ENCODE results near the gene YTHDC1.

DNA sequence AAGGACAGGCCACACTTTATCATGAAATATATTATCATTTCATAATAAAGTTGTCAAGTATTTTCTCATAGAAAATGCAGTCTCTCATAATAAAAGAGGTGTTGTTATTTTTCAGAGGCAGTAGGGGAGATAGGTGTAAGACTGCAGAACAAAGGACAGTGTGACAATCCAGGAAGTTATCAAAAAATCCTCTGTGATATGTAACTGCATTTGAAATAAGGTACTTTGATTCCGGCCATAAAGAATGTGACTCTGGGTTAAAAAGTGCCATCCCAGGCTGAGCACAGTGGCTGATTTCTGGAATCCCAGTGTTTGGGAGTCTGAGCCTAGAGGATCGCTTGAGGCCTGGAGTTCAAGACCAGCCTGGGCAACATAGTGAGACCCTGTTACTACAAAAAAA is 66.8 kb downstream of the YTHDC1 start:
- TF ChIP-seq, protein P1, sequence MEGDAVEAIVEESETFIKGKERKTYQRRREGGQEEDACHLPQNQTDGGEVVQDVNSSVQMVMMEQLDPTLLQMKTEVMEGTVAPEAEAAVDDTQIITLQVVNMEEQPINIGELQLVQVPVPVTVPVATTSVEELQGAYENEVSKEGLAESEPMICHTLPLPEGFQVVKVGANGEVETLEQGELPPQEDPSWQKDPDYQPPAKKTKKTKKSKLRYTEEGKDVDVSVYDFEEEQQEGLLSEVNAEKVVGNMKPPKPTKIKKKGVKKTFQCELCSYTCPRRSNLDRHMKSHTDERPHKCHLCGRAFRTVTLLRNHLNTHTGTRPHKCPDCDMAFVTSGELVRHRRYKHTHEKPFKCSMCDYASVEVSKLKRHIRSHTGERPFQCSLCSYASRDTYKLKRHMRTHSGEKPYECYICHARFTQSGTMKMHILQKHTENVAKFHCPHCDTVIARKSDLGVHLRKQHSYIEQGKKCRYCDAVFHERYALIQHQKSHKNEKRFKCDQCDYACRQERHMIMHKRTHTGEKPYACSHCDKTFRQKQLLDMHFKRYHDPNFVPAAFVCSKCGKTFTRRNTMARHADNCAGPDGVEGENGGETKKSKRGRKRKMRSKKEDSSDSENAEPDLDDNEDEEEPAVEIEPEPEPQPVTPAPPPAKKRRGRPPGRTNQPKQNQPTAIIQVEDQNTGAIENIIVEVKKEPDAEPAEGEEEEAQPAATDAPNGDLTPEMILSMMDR (conservative IDR thresholded peaks at IDR 0.05; ENCODE audit: low read length): no peak
- TF ChIP-seq EZH2phosphoT487 (IDR thresholded peaks at IDR 0.05; ENCODE audit: borderline replicate concordance): no peak

All from Loucy (cell line).